Neuronal stem cell (in vitro differentiated cells): ENCODE data around the gene TMC1.
A peak's percentile ranks its signal among the peaks of the same experiment; 100 is the strongest.

Source experiments
- DNase-seq: peaks from one replicate; pipeline ENCODE4 v3.0.0-alpha.2; 2013; ENCODE audit warnings: low spot score
- H2AFZ ChIP-seq: one replicate; pipeline ENCODE4 v1.6.1; 2013; ENCODE audit warnings: mild to moderate bottlenecking, low read length, inconsistent platforms
- H2AK5ac ChIP-seq: 2 replicates; pipeline ENCODE4 v1.6.1; 2013; ENCODE audit warnings: low read depth, mild to moderate bottlenecking, inconsistent platforms, low read length, moderate library complexity, mixed read lengths
- H2BK120ac ChIP-seq: 2 replicates; pipeline ENCODE4 v1.6.1; 2013; ENCODE audit warnings: low read depth, mild to moderate bottlenecking, inconsistent platforms, low read length, moderate library complexity, mixed read lengths
- H2BK12ac ChIP-seq: one replicate; pipeline ENCODE4 v1.6.1; 2013; ENCODE audit warnings: low read length, inconsistent platforms
- H2BK15ac ChIP-seq: 2 replicates; pipeline ENCODE4 v1.6.1; 2013; ENCODE audit warnings: mild to moderate bottlenecking, low read length, inconsistent platforms, mixed read lengths
- H2BK5ac ChIP-seq: one replicate; pipeline ENCODE4 v1.6.1; 2013; ENCODE audit warnings: inconsistent platforms, mild to moderate bottlenecking, low read length, moderate library complexity
- H3K14ac ChIP-seq: one replicate; pipeline ENCODE4 v1.6.1; 2013; ENCODE audit warnings: low read length, inconsistent platforms
- H3K18ac ChIP-seq: 2 replicates; pipeline ENCODE4 v1.6.1; 2013; ENCODE audit warnings: low read length, inconsistent platforms
- H3K23ac ChIP-seq: 2 replicates; pipeline ENCODE4 v1.6.1; 2013; ENCODE audit warnings: low read depth, mild to moderate bottlenecking, mixed read lengths, low read length, inconsistent platforms; ENCODE audit not compliant: poor library complexity
- H3K27ac ChIP-seq: replicated peaks from 3 replicates; pipeline ENCODE4 v1.5.1; 2013; ENCODE audit warnings: low read length, inconsistent platforms
- H3K27me3 ChIP-seq, 3 experiments: 2 replicates each; pipeline ENCODE4 v1.6.1; 2013; ENCODE audit warnings: low read length in 3 of 3, mild to moderate bottlenecking in 2 of 3, inconsistent platforms in 1 of 3, low read depth in 1 of 3, mixed read lengths in 1 of 3, moderate library complexity in 1 of 3; ENCODE audit not compliant: control insufficient read depth in 3 of 3, insufficient read depth in 3 of 3
- H3K36me3 ChIP-seq, 2 donors: replicated peaks in 1 of 2; 2 replicates each; pipeline ENCODE4 v1.6.1; 2013; ENCODE audit warnings: low read length in 2 of 2; ENCODE audit not compliant: control insufficient read depth in 2 of 2, insufficient read depth in 2 of 2
- H3K4ac ChIP-seq: 2 replicates; pipeline ENCODE4 v1.6.1; 2013; ENCODE audit warnings: inconsistent platforms, mild to moderate bottlenecking, low read length, moderate library complexity
- H3K4me1 ChIP-seq, 2 donors: 1 replicate in 1 of 2; 2 replicates in 1 of 2; pipeline ENCODE4 v1.6.1; 2013; ENCODE audit warnings: low read length in 2 of 2, low read depth in 1 of 2; ENCODE audit not compliant: control insufficient read depth in 2 of 2, insufficient read depth in 1 of 2
- H3K4me2 ChIP-seq: one replicate; pipeline ENCODE4 v1.6.1; 2013; ENCODE audit warnings: mild to moderate bottlenecking, low read length, inconsistent platforms; ENCODE audit not compliant: insufficient read depth, poor library complexity, severe bottlenecking
- H3K4me3 ChIP-seq, 2 donors: 2 replicates each; pipeline ENCODE4 v1.5.1; 2013; ENCODE audit warnings: low read length in 2 of 2, mild to moderate bottlenecking in 2 of 2, inconsistent platforms in 1 of 2, moderate library complexity in 1 of 2
- H3K79me1 ChIP-seq: one replicate; pipeline ENCODE4 v1.6.1; 2013; ENCODE audit warnings: low read depth, mild to moderate bottlenecking, inconsistent platforms, low read length, moderate library complexity
- H3K9ac ChIP-seq: one replicate; pipeline ENCODE4 v1.6.1; 2013; ENCODE audit warnings: mild to moderate bottlenecking, low read depth, low read length, inconsistent platforms; ENCODE audit not compliant: poor library complexity
- H3K9me3 ChIP-seq, 2 donors: replicated peaks in 1 of 2; 2 replicates each; pipeline versions ENCODE3 to v1.6.1; 2013; ENCODE audit warnings: low read length in 2 of 2, mild to moderate bottlenecking in 2 of 2, inconsistent platforms in 1 of 2, low read depth in 1 of 2, mixed read lengths in 1 of 2, moderate library complexity in 1 of 2; ENCODE audit not compliant: control insufficient read depth in 2 of 2, insufficient read depth in 1 of 2
- H4K8ac ChIP-seq: one replicate; pipeline ENCODE4 v1.6.1; 2013; ENCODE audit warnings: low read depth, mild to moderate bottlenecking, inconsistent platforms, low read length, moderate library complexity
- H4K91ac ChIP-seq: one replicate; pipeline ENCODE4 v1.6.1; 2013; ENCODE audit warnings: low read length, low read depth, mild to moderate bottlenecking, inconsistent platforms; ENCODE audit not compliant: poor library complexity
- WGBS, 2 donors: extraction: QIAGEN DNeasy Blood & Tissue Kit; methylation state at CpG; one replicate each; pipeline ENCODE4 v1.1.7; 2013; ENCODE audit warnings: missing lambda C conversion rate in 2 of 2, mixed read lengths in 1 of 2; ENCODE audit not compliant: insufficient read length in 2 of 2, insufficient replicate concordance in 1 of 2; ENCODE audit errors: extremely low coverage in 2 of 2; 5-methylcytosine and 5-hydroxymethylcytosine counted together

The TMC1 gene

GRCh38 chr9:72696511-72696910 lies 175.1 kb downstream of the TMC1 start:
- Histone ChIP-seq H3K23ac (no peak overlapping the region), H3K9me3 (no peaks in the 10 kb centered on the region), H3K79me1 (no peaks in the 10 kb centered on the region), H3K27ac (no peak overlapping the region), H2AK5ac (no peak overlapping the region), H2BK5ac (no peak overlapping the region), H3K4me3 (no peak overlapping the region), H3K4me1 (peaks cover 3% of the 10 kb centered on the region in 2 donors), H3K9ac (no peak overlapping the region), H3K4ac (no peak overlapping the region), H3K4me2 (no peak overlapping the region), H3K18ac (no peak overlapping the region), H3K14ac (no peak overlapping the region), H2BK12ac (no peak overlapping the region), H4K91ac (no peak overlapping the region), H2BK120ac (no peak overlapping the region), H2AFZ (no peak overlapping the region), H4K8ac (no peak overlapping the region), H3K27me3 (no peaks in the 10 kb centered on the region), H3K36me3 (no peaks in the 10 kb centered on the region), H2BK15ac (no peak overlapping the region)
- no peak for DNase-seq

GRCh38 chr9:72701510-72701909 lies 180.1 kb downstream of the TMC1 start:
- Histone ChIP-seq H2AK5ac (no peak overlapping the region), H3K18ac (no peak overlapping the region), H3K14ac (no peak overlapping the region), H3K27me3 (no peaks in the 10 kb centered on the region), H3K79me1 (no peaks in the 10 kb centered on the region), H4K91ac (no peak overlapping the region), H3K4me3 (no peak overlapping the region), H3K23ac (no peak overlapping the region), H2BK5ac (no peak overlapping the region), H4K8ac (no peak overlapping the region), H3K27ac (no peak overlapping the region), H2BK15ac (no peak overlapping the region), H3K36me3 (no peaks in the 10 kb centered on the region), H3K4me2 (no peak overlapping the region), H3K9me3 (no peaks in the 10 kb centered on the region), H2BK120ac (no peak overlapping the region), H2BK12ac (no peak overlapping the region), H3K4me1 (peaks cover 3% of the 10 kb centered on the region in 2 donors), H3K9ac (no peak overlapping the region), H2AFZ (peak overlapping the region; percentile 35), H3K4ac (no peak overlapping the region)
- no peak for DNase-seq
- WGBS, 2 donors: no CpG with 5 or more reads among the region's 3 CpGs

- DNase-seq: no peak
- Histone ChIP-seq H2BK5ac (no peak overlapping the region), H3K27ac (no peak overlapping the region), H4K8ac (no peak overlapping the region), H3K23ac (no peak overlapping the region), H2BK12ac (no peak overlapping the region), H3K4ac (no peak overlapping the region), H3K4me2 (no peak overlapping the region), H2BK15ac (no peak overlapping the region), H3K4me3 (no peak overlapping the region), H3K4me1 (peaks cover 2% of the 10 kb centered on the region in 2 donors), H2AFZ (no peak overlapping the region), H3K79me1 (no peaks in the 10 kb centered on the region), H3K36me3 (no peaks in the 10 kb centered on the region), H2AK5ac (no peak overlapping the region), H3K14ac (no peak overlapping the region), H2BK120ac (no peak overlapping the region), H3K9me3 (no peaks in the 10 kb centered on the region), H4K91ac (peak overlapping the region; percentile 56), H3K27me3 (no peaks in the 10 kb centered on the region), H3K18ac (no peak overlapping the region), H3K9ac (no peak overlapping the region)
- no CpG with 5 or more reads among the region's 4 CpGs for WGBS, 2 donors
These were observed 182.2 kb downstream of the TMC1 start for GRCh38 chr9:72703574-72703973.

- Histone ChIP-seq H3K4me3 (no peak overlapping the region), H3K4me2 (no peak overlapping the region)
- WGBS, 2 donors: no CpG with 5 or more reads among the region's 1 CpG
These were observed 183.4 kb downstream of the TMC1 start for GRCh38 chr9:72704688-72705375.

More at GRCh38 chr9:72704688-72705375, 183.4 kb downstream of the TMC1 start:
- Histone ChIP-seq H3K23ac (no peak overlapping the region), H3K4ac (no peak overlapping the region), H3K36me3 (no peaks in the 10 kb centered on the region), H2AFZ (no peak overlapping the region), H3K14ac (no peak overlapping the region), H3K4me1 (no peaks in the 10 kb centered on the region), H2BK12ac (no peak overlapping the region), H3K27me3 (no peaks in the 10 kb centered on the region), H3K79me1 (no peaks in the 10 kb centered on the region), H2BK15ac (no peak overlapping the region), H4K91ac (no peak overlapping the region), H2AK5ac (no peak overlapping the region), H3K9me3 (no peaks in the 10 kb centered on the region), H2BK120ac (no peak overlapping the region), H3K9ac (no peak overlapping the region), H3K27ac (no peak overlapping the region), H3K18ac (no peak overlapping the region), H2BK5ac (no peak overlapping the region), H4K8ac (no peak overlapping the region)
- DNase-seq: no peak
